ENCODE measurements around the gene FAM72B.
A peak's percentile ranks its signal among the peaks of the same experiment; 100 is the strongest.
"Not testable (repeated sequence)": the region's sequence is repeated elsewhere in the genome, so short reads cannot be mapped to it uniquely, and the experiment has no call there.

The FAM72B gene

GRCh38 chr1:121184290-121185127 lies at the start of gene FAM72B, which contains the start of gene SRGAP2C:
TSS of gene FAM72B (minus strand) at chr1:121184340. CDS start at chr1:121183489, 851 bp downstream.
TSS of gene SRGAP2C (plus strand) at chr1:121184975. CDS start at chr1:121187447, 2,472 bp downstream.
- peak; percentile 89 for DNase-seq

- not testable (repeated sequence) for DNase-seq
Observed at GRCh38 chr1:121232445-121233125, 48.4 kb upstream of the FAM72B start.

DNA sequence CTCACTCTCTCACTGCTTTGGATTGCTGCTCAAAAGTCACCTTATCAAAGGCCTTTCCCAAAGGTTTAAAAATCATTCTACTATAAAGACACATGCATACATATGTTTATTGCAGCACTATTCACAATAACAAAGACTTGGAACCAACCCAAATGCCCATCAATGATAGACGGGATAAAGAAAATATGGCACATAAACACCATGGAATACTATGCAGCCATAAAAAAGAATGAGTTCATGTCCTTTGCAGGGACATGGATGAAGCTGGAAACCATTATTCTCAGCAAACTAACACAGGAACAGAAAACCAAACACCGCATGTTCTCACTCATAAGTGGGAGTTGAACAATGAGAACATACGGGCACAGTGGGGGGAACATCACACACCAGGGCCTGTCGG lies 46.5 kb upstream of the FAM72B start:
- DNase-seq = not testable (repeated sequence)

DNA sequence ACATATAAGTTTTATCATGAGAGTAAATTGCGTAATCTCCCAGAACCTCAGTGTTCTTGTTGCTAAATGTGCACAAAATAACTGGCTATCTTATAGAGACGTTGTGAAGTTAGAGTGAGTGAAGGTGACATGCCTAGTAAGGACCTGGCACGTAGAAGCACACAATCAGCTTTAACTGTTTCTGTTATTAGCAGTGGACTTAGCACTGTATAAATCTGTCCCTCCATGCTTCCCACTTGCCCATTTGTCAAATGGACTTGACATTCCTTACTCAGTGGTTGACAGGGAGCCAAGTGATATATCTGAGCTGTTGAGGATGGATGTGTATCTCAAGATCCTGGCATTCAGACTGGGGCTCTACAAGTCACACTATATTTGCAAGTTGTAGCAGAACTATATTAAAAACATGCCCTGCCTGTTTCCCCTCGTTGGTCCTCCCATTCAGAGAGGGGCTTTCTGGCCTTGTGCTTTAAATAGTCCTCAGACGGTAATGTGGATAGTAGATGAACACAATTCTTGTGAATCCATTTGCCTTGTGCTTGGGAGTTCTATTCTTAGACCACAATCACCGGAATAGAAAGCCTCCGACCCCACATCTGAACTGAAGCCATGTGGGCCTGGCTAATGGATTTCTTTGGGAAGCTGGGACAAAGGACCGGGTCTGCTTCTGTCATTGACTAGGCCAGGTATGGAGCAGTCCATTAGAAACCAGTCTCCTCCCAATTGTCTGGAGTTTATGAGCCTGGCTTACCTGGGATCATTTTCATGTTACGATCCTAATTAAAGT lies 43.6 kb upstream of the FAM72B start:
- not testable (repeated sequence) for DNase-seq

GRCh38 chr1:121226925-121227324 lies 42.8 kb upstream of the FAM72B start:
- not testable (repeated sequence) for DNase-seq

- DNase-seq = not testable (repeated sequence)
Observed at GRCh38 chr1:121226295-121226904, 42.3 kb upstream of the FAM72B start.

GRCh38 chr1:121224714-121225113 lies 40.6 kb upstream of the FAM72B start:
- DNase-seq = not testable (repeated sequence)

- not testable (repeated sequence) for DNase-seq
Observed at GRCh38 chr1:121221770-121222169, 37.6 kb upstream of the FAM72B start.

DNA sequence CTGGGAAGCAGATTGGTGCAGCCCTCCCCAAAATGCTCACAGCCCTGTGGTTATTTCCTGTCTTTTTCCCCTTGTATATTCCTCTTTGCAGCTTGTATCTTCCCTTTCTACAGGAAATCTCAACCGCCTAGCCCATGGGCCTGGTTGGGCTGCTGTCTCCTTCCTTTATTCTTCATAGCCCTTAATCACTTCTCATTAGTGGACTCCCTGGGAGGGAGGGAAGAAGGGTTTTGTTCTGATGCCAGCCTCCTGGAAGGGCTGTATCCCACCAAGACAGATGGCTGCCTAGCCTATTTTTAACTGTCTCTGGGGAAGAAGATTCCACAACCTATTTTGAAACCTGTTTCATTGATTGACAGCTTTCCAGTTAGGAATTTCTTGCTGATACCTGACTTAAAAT lies 32.5 kb upstream of the FAM72B start:
- not testable (repeated sequence) for DNase-seq

DNA sequence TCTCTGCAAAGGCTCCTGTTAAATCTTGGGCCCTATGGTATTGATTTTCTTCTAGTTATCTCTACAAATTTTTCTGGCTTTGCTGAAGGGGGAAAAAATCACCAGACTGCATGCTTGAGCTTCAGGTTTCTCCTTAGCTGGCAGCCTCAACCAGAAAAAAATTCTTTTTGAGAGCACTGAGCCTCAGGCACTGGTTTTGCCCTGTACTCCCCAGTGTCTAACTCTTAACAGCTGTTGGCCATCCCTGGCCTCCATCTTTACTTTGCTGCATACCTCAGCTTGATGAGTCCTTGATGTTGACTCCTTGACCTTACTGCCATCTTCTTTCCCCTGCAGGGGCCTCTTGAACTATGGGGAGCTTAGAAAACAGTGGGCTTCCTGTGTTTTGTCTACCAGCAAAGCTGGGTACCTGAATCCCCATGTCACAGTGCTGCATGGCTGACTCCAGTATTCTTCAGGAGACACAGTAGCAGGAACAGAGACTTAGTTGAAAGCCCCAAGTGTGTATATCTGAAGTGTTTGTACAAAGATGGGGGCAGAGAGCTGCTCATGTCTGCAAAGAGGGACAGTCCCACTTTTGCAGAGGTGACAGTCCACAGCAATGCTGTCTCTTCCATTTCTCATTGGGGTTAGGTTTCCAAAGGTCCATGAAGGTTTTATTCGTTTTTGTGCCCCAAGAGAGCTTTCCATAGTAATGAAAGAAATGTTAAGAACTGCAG lies 31.7 kb upstream of the FAM72B start:
- DNase-seq = not testable (repeated sequence)

DNA sequence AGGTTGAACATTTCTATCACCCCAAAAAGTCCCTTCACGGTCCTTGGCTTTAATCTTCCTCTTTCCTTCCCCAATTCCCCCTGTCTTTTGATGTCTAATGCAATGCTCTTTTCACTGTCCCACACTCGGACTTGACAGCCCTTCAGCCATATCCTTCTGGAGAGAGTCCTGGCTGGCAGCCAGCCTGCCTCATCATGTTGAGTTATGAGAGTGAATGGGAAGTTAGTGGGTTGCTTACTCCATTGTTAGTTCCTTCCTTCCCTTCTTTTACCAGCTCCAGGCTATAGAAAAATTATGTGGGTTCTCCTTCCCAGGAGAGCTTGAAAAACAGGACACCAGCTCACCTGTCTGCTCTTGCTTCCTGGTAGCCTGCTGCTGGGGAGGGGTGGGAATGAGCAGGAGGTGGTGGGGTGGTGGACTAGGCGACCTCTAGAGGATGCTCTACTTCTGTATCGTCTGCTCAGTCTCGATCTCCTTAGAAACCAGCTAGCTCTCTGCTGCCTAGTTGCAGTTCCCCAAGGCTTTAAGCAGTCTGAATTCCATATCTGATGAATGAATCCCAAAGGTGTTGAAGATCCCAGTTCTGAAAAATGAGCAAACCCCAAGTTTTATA lies 30.5 kb upstream of the FAM72B start:
- not testable (repeated sequence) for DNase-seq

DNA sequence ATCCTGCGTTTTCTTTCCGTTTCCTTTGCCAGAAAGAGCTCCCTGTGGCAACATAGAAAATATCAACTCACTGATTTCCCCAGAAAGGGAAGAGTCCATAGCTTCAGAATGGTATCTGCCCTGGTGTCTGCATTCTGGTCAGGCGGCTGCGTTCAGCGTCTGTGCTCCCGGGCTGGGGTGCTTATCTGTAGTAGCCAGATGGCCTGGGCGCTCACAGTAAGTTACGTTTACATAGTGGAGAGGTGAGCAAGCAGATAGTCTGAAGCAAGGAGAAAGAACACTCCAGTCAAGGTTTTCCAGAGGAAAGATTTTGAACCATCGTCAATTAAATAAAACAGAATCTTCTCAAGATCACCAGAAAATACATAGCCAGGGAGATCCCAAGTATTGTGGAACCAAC lies 29.4 kb upstream of the FAM72B start:
- DNase-seq = not testable (repeated sequence)

- DNase-seq = not testable (repeated sequence)
Observed at GRCh38 chr1:121210778-121211177, 26.6 kb upstream of the FAM72B start.

- not testable (repeated sequence) for DNase-seq
Observed at GRCh38 chr1:121208375-121208774, 24.2 kb upstream of the FAM72B start.

- not testable (repeated sequence) for DNase-seq
Observed at GRCh38 chr1:121207328-121207727, 23.2 kb upstream of the FAM72B start.

- DNase-seq = not testable (repeated sequence)
Observed at GRCh38 chr1:121205786-121206711, 21.9 kb upstream of the FAM72B start.

DNA sequence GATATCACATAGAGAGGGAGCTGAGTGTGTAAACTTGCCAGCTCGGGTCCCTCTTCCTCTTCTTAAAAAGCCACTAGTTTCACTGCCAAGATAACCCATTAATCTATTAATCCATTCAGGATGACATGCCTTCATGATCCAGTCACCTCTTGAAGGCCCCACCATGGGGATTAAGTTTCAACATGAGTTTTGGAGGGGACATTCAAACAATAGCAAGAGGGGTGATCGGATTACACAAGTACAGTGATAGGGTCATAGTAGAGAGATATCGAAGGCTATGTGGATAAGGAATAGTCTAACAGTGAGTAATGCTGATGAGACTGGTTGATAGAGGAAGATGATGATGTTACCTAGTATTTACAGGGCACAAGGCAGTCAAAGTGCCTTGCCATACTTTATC lies 18.8 kb upstream of the FAM72B start:
- DNase-seq = not testable (repeated sequence)

DNA sequence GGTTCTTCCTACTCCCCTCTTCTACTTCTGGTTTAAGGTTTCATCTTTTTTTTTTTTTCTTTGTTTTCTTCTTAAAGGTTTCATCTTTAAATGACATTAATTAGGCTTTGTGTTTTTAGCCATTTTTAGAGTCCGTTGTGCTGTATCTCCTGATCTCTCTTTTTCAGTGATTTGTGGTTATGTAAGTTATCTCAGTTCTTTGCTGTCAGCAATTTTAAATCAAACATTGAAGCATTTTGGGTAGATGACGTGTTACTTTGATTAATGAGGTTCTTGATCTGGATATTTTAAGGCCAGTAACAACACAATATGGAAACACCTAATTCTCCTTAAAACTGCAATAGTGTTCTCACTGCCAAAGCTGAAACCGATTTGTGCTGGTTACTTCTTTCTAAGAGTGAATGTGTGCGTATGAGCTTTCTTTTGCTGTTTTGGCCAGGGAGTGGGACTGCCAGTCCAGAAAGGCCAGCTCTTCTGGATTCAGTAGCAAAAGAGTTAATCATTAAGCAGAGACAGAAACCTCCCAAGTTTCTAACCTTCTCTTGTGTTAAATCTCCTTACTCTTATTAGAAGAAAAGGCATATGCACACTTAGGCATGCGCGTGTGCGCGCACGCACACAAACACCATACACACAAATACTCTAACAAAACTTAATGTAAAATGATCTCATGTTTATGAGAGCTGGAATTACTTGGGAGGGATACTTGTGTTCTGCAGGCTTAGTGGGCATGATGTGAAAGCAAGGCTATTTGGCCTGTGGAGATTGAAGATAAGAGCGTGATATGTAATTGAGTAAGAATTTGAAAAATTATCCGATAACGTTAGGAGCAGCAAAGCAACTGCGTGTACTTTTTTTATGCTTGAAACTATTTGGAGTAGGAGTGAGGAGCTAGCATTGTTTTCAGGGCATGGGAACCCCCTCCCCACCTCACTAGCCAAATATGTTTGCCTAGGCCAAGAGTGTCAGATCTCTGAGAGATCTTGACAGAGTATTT lies 17.1 kb upstream of the FAM72B start:
- not testable (repeated sequence) for DNase-seq

- DNase-seq = not testable (repeated sequence)
Observed at GRCh38 chr1:121200232-121200631, 16.1 kb upstream of the FAM72B start.
